ENCODE measurements around the gene RERE. TPM values are rescaled to one million over a fixed set of nuclear protein-coding genes. Genes with fewer than 3 reads are reported as not detected.

The RERE gene
- total RNA-seq, 1 donor from 2014 or later, result 124 TPM

DNA sequence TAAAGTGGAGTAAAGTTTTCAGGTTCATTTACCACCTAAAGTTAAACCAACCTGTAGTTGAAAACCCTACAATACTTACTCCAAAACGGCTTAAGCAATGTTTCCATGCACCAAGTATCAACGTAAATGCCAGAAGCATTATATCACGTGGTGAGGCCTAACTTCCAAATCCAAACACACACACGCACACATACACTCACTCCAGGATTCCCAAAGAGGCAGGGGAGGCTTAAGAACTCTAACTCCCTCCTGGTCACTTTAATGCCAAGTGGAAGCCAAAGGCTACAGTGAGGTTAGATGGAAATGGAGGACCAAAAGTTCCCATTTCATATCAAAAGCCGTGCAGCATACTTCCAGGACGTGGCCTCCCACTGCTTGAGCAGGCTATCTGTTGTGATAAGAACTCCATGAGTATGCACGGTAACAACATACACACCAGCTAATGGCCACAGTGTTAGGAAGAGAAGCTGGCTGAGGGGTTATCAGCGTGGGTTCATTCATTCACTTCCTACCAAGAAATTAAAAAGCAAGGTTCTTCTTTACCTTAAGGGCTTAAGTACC, 275.4 kb downstream of the RERE start:
- H3K79me2 ChIP-seq (ENCODE audit: insufficient read depth, low read length), result no peaks in the 10 kb centered on the region
- Mint-ChIP-seq H3K4me3 (ENCODE audit: unreplicated experiment) (no peak overlapping the region), H3K9me3 (ENCODE audit: unreplicated experiment) (no peaks in the 10 kb centered on the region), H3K27ac (ENCODE audit: unreplicated experiment) (no peak overlapping the region), H3K27me3 (ENCODE audit: low read depth, unreplicated experiment) (no peaks in the 10 kb centered on the region), H3K4me1 (ENCODE audit: low read depth, unreplicated experiment) (peaks cover 15% of the 10 kb centered on the region), H3K36me3 (ENCODE audit: low read depth, unreplicated experiment) (peaks cover 16% of the 10 kb centered on the region)
- peak; percentile 27 for DNase-seq (ENCODE audit: low read depth)
- H3K9ac ChIP-seq (ENCODE audit: low read length), result no peak overlapping the region
- H3K4me1 ChIP-seq (ENCODE audit: insufficient read depth, low read length), result no peaks in the 10 kb centered on the region
- H2AFZ ChIP-seq (ENCODE audit: low read depth, low read length), result no peak overlapping the region
- H3K36me3 ChIP-seq (ENCODE audit: insufficient read depth, low read length), result no peaks in the 10 kb centered on the region
- no peak for FAIRE-seq
- no peaks in the 10 kb centered on the region for H3K27me3 ChIP-seq (ENCODE audit: insufficient read depth, low read length)
- no peaks in the 10 kb centered on the region for H4K20me1 ChIP-seq (ENCODE audit: insufficient read depth, low read length)
- no peak overlapping the region for H3K27ac ChIP-seq (ENCODE audit: low read depth, low read length)
- H3K9me3 ChIP-seq (ENCODE audit: insufficient read depth, low read depth, low read length), result no peaks in the 10 kb centered on the region
- no peak for TF ChIP-seq CTCF (IDR thresholded peaks at IDR 0.05; ENCODE audit: insufficient read depth, low read depth, low read length)
- TF ChIP-seq EZH2 (IDR thresholded peaks at IDR 0.05; ENCODE audit: insufficient read depth, low read length), result no peak
- H3K4me2 ChIP-seq (ENCODE audit: low read length), result no peak overlapping the region
- H3K4me3 ChIP-seq (ENCODE audit: insufficient read depth, low read depth, low read length), result no peak overlapping the region

- peak; percentile 28 for DNase-seq (ENCODE audit: low read depth)
- no peaks in the 10 kb centered on the region for H3K79me2 ChIP-seq (ENCODE audit: insufficient read depth, low read length)
- H3K4me3 ChIP-seq (ENCODE audit: insufficient read depth, low read depth, low read length), result no peak overlapping the region
- H3K4me3 Mint-ChIP-seq (ENCODE audit: unreplicated experiment), result no peak overlapping the region
- H3K4me1 Mint-ChIP-seq (ENCODE audit: low read depth, unreplicated experiment), result peaks cover 15% of the 10 kb centered on the region
- H3K36me3 ChIP-seq (ENCODE audit: insufficient read depth, low read length), result no peaks in the 10 kb centered on the region
- peaks cover 19% of the 10 kb centered on the region for H3K36me3 Mint-ChIP-seq (ENCODE audit: low read depth, unreplicated experiment)
- no peaks in the 10 kb centered on the region for H3K9me3 ChIP-seq (ENCODE audit: insufficient read depth, low read depth, low read length)
- no peaks in the 10 kb centered on the region for H3K9me3 Mint-ChIP-seq (ENCODE audit: unreplicated experiment)
- no peak overlapping the region for H2AFZ ChIP-seq (ENCODE audit: low read depth, low read length)
- no peak overlapping the region for H3K27ac Mint-ChIP-seq (ENCODE audit: unreplicated experiment)
- no peaks in the 10 kb centered on the region for H3K27me3 Mint-ChIP-seq (ENCODE audit: low read depth, unreplicated experiment)
- H3K9ac ChIP-seq (ENCODE audit: low read length), result no peak overlapping the region
- H3K4me1 ChIP-seq (ENCODE audit: insufficient read depth, low read length), result no peaks in the 10 kb centered on the region
- H3K4me2 ChIP-seq (ENCODE audit: low read length), result no peak overlapping the region
- H4K20me1 ChIP-seq (ENCODE audit: insufficient read depth, low read length), result no peaks in the 10 kb centered on the region
- no peak for FAIRE-seq
- no peak overlapping the region for H3K27ac ChIP-seq (ENCODE audit: low read depth, low read length)
- TF ChIP-seq CTCF (IDR thresholded peaks at IDR 0.05; ENCODE audit: insufficient read depth, low read depth, low read length) (no peak), EZH2 (IDR thresholded peaks at IDR 0.05; ENCODE audit: insufficient read depth, low read length) (no peak)
- H3K27me3 ChIP-seq (ENCODE audit: insufficient read depth, low read length), result no peaks in the 10 kb centered on the region
Observed at GRCh38 chr1:8540971-8541370, 276.5 kb downstream of the RERE start.

- H3K36me3 ChIP-seq (ENCODE audit: insufficient read depth, low read length), result no peaks in the 10 kb centered on the region
- no peak overlapping the region for H3K27ac ChIP-seq (ENCODE audit: low read depth, low read length)
- H2AFZ ChIP-seq (ENCODE audit: low read depth, low read length), result no peak overlapping the region
- H3K79me2 ChIP-seq (ENCODE audit: insufficient read depth, low read length), result no peaks in the 10 kb centered on the region
- TF ChIP-seq EZH2 (IDR thresholded peaks at IDR 0.05; ENCODE audit: insufficient read depth, low read length) (no peak), CTCF (IDR thresholded peaks at IDR 0.05; ENCODE audit: insufficient read depth, low read depth, low read length) (no peak)
- H3K4me2 ChIP-seq (ENCODE audit: low read length), result no peak overlapping the region
- no peak overlapping the region for H3K4me3 ChIP-seq (ENCODE audit: insufficient read depth, low read depth, low read length)
- Mint-ChIP-seq H3K9me3 (ENCODE audit: unreplicated experiment) (no peaks in the 10 kb centered on the region), H3K27me3 (ENCODE audit: low read depth, unreplicated experiment) (no peaks in the 10 kb centered on the region), H3K36me3 (ENCODE audit: low read depth, unreplicated experiment) (peaks cover 21% of the 10 kb centered on the region), H3K27ac (ENCODE audit: unreplicated experiment) (no peak overlapping the region), H3K4me1 (ENCODE audit: low read depth, unreplicated experiment) (peaks cover 15% of the 10 kb centered on the region), H3K4me3 (ENCODE audit: unreplicated experiment) (no peak overlapping the region)
- H3K27me3 ChIP-seq (ENCODE audit: insufficient read depth, low read length), result no peaks in the 10 kb centered on the region
- H3K9ac ChIP-seq (ENCODE audit: low read length), result no peak overlapping the region
- FAIRE-seq, result no peak
- DNase-seq (ENCODE audit: low read depth), result peak; percentile 65
- H3K9me3 ChIP-seq (ENCODE audit: insufficient read depth, low read depth, low read length), result no peaks in the 10 kb centered on the region
- H4K20me1 ChIP-seq (ENCODE audit: insufficient read depth, low read length), result no peaks in the 10 kb centered on the region
- H3K4me1 ChIP-seq (ENCODE audit: insufficient read depth, low read length), result no peaks in the 10 kb centered on the region
Observed at GRCh38 chr1:8540261-8540941, 277.0 kb downstream of the RERE start.
